ENCODE measurements around the gene ASXL1. TPM values are rescaled to one million over a fixed set of nuclear protein-coding genes. Genes with fewer than 3 reads are reported as not detected.

Gene ASXL1
- total and polyA plus RNA-seq, 4 donors, result 24.2 to 96.4 (median 44.4) TPM

- peaks cover 0 to 18% (median 15%) of the 10 kb centered on the region in 5 donors for H3K4me1 ChIP-seq (ENCODE audit: control insufficient read depth in 5 of 5, insufficient read depth in 5 of 5, low read length in 5 of 5)
- no peaks in the 10 kb centered on the region for H3K27me3 ChIP-seq (ENCODE audit: control insufficient read depth in 3 of 3, insufficient read depth in 3 of 3, low read length in 2 of 3)
- peaks cover 0 to 65% (median 20%) of the 10 kb centered on the region in 4 donors for H3K36me3 ChIP-seq (ENCODE audit: control insufficient read depth in 4 of 4, insufficient read depth in 4 of 4, low read length in 4 of 4)
- peak in 1 of 3 donors; percentile 6 for DNase-seq
- ATAC-seq (ENCODE audit: insufficient read depth, low FRiP score), result no peak
- H3K27ac ChIP-seq (ENCODE audit: low read depth in 1 of 2, low read length in 1 of 2), result no peak overlapping the region
- H3K4me3 ChIP-seq, result no peak overlapping the region
- no peak overlapping the region for H3K9ac ChIP-seq (ENCODE audit: insufficient read depth in 1 of 2, low read length in 2 of 2)
- TF ChIP-seq, protein P1, sequence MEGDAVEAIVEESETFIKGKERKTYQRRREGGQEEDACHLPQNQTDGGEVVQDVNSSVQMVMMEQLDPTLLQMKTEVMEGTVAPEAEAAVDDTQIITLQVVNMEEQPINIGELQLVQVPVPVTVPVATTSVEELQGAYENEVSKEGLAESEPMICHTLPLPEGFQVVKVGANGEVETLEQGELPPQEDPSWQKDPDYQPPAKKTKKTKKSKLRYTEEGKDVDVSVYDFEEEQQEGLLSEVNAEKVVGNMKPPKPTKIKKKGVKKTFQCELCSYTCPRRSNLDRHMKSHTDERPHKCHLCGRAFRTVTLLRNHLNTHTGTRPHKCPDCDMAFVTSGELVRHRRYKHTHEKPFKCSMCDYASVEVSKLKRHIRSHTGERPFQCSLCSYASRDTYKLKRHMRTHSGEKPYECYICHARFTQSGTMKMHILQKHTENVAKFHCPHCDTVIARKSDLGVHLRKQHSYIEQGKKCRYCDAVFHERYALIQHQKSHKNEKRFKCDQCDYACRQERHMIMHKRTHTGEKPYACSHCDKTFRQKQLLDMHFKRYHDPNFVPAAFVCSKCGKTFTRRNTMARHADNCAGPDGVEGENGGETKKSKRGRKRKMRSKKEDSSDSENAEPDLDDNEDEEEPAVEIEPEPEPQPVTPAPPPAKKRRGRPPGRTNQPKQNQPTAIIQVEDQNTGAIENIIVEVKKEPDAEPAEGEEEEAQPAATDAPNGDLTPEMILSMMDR (IDR thresholded peaks at IDR 0.05; ENCODE audit: control extremely low read depth, extremely low read depth), result no peak
- 33 to 45% methylated on average over 8 of the region's 8 CpGs for WGBS, 2 donors
- H3K9me3 ChIP-seq (ENCODE audit: control insufficient read depth in 4 of 4, insufficient read depth in 3 of 4, low read length in 3 of 4), result no peaks in the 10 kb centered on the region
Measured at GRCh38 chr20:32449890-32450401, 91.8 kb downstream of the ASXL1 start.

GRCh38 chr20:32450484-32451061 lies 92.4 kb downstream of the ASXL1 start:
- Histone ChIP-seq H3K4me3 (no peak overlapping the region), H3K9ac (ENCODE audit: insufficient read depth in 1 of 2, low read length in 2 of 2) (no peak overlapping the region), H3K27me3 (ENCODE audit: control insufficient read depth in 3 of 3, insufficient read depth in 3 of 3, low read length in 2 of 3) (no peaks in the 10 kb centered on the region), H3K4me1 (ENCODE audit: control insufficient read depth in 5 of 5, insufficient read depth in 5 of 5, low read length in 5 of 5) (peaks cover 0 to 15% (median 9%) of the 10 kb centered on the region in 5 donors), H3K9me3 (ENCODE audit: control insufficient read depth in 4 of 4, insufficient read depth in 3 of 4, low read length in 3 of 4) (no peaks in the 10 kb centered on the region), H3K27ac (ENCODE audit: low read depth in 1 of 2, low read length in 1 of 2) (peak overlapping the region in 1 of 2 donors; percentile 23), H3K36me3 (ENCODE audit: control insufficient read depth in 4 of 4, insufficient read depth in 4 of 4, low read length in 4 of 4) (peaks cover 0 to 64% (median 22%) of the 10 kb centered on the region in 4 donors)
- DNase-seq, result no peak
- TF ChIP-seq, protein P1 (IDR thresholded peaks at IDR 0.05; ENCODE audit: control extremely low read depth, extremely low read depth), result no peak
- 65 to 76% methylated on average over 9 of the region's 9 CpGs for WGBS, 2 donors
- no peak for ATAC-seq (ENCODE audit: insufficient read depth, low FRiP score)

GRCh38 chr20:32451340-32451681 lies 93.2 kb downstream of the ASXL1 start:
- Histone ChIP-seq H3K4me1 (ENCODE audit: control insufficient read depth in 5 of 5, insufficient read depth in 5 of 5, low read length in 5 of 5) (peaks cover 0 to 12% (median 2%) of the 10 kb centered on the region in 5 donors), H3K4me3 (no peak overlapping the region), H3K27me3 (ENCODE audit: control insufficient read depth in 3 of 3, insufficient read depth in 3 of 3, low read length in 2 of 3) (no peaks in the 10 kb centered on the region), H3K9ac (ENCODE audit: insufficient read depth in 1 of 2, low read length in 2 of 2) (no peak overlapping the region), H3K36me3 (ENCODE audit: control insufficient read depth in 4 of 4, insufficient read depth in 4 of 4, low read length in 4 of 4) (peaks cover 0 to 60% (median 20%) of the 10 kb centered on the region in 4 donors), H3K9me3 (ENCODE audit: control insufficient read depth in 4 of 4, insufficient read depth in 3 of 4, low read length in 3 of 4) (no peaks in the 10 kb centered on the region), H3K27ac (ENCODE audit: low read depth in 1 of 2, low read length in 1 of 2) (no peak overlapping the region)
- ATAC-seq (ENCODE audit: insufficient read depth, low FRiP score) (no peak), DNase-seq (no peak)
- 69 to 84% methylated on average over 8 of the region's 8 CpGs for WGBS, 2 donors
- TF ChIP-seq, protein P1 (IDR thresholded peaks at IDR 0.05; ENCODE audit: control extremely low read depth, extremely low read depth), result no peak

Measured in lung (tissue), 12 donors.